GM19240 (cell line): ENCODE results near the gene CMIP.
A peak's percentile ranks its signal among the peaks of the same experiment; 100 is the strongest.
"Not testable (repeated sequence)": the region's sequence is repeated elsewhere in the genome, so short reads cannot be mapped to it uniquely, and the experiment has no call there.

Experiments
- DNase-seq: peaks from one replicate; pipeline ENCODE4 v3.0.0; 2011; ENCODE audit warnings: low spot score; ENCODE audit not compliant: insufficient read length

Gene CMIP

GRCh38 chr16:81421126-81421525 lies 23.5 kb upstream of the CMIP start:
- DNase-seq: no peak

- no peak for DNase-seq
These were observed 23.1 kb upstream of the CMIP start for GRCh38 chr16:81421536-81421935.

- not testable (repeated sequence) for DNase-seq
These were observed 22.5 kb upstream of the CMIP start for GRCh38 chr16:81422153-81422552.

- no peak for DNase-seq
These were observed 19.8 kb upstream of the CMIP start for GRCh38 chr16:81424771-81425170.

DNA sequence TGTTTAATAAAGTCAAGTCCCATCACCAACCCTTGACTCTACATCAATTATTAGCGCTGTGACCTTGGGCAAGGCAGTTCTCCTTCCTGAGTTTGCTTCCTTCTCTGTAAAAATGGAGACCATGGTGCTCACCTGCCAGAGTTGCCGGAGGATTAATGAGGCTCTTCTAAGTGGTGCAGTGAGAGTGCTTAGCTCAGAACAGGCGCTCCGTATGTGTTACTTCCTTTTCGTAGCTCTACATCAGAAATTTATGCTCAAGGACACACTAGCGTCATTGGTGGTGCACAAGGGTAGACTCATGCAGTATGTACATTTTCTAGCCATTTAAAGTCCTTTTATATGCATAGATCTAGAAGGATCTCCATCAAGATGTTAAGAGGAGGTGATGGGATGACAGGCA lies 17.4 kb upstream of the CMIP start:
- no peak for DNase-seq

DNA sequence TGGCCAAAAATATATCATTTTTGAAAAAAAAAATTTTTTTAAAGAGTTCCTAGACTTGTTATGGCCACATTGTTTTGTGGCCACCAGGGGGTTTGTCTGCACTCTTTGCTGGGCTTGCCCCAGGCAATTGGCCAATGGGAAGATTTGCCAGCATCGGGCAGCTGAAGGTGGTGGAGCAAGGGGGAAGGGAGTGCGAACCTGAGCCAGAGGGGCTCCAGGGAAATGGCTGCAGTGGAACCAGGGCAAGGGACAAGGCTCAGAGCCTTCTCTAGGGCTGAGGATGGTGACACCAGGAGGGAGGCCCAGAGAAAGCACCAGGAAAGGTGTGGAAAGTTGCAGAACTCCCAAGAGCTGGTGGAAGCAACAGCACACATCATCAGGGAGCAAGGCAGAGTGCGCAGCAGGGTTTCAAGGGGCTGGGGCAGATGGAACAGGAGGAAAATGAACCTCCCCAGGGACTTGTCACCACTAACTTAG lies 15.5 kb upstream of the CMIP start:
- no peak for DNase-seq

DNA sequence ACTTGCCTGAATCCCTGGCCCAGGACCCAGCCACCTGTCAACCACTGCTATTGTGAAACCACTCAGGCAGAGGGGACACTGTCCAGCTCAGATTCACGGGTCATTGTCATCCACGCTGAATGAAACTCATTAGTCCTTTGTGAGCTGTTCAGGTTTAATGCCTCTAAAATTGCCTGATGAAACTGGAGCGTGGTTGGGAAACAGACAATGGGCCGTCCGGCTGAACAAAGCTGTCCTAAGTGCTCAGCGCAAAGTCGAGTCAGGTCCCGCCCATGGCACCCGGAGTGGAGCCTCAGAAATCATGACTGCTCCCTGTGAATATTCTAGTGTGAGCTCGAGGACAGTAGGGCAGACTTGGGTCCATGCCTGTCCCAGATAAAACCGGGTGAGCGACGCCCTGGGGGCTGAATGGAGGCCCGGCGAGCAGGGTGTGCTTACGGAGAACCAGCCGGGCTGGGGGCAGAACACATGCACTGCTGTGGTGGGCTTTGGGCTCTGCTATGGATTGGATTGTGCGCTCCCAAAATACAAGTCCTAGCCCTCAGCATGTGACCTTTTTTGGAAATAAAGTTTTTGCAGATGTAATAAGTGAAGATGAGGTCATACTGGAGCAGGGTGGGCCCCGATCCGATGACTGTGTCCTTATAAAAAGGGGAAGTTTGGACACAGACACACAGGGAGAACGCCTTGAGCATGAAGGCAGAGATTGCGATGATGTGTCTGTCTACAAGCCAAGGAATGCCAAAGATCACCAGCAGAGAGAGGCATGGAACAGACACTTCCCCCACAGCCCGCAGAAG lies 12.9 kb upstream of the CMIP start:
- no peak for DNase-seq

DNA sequence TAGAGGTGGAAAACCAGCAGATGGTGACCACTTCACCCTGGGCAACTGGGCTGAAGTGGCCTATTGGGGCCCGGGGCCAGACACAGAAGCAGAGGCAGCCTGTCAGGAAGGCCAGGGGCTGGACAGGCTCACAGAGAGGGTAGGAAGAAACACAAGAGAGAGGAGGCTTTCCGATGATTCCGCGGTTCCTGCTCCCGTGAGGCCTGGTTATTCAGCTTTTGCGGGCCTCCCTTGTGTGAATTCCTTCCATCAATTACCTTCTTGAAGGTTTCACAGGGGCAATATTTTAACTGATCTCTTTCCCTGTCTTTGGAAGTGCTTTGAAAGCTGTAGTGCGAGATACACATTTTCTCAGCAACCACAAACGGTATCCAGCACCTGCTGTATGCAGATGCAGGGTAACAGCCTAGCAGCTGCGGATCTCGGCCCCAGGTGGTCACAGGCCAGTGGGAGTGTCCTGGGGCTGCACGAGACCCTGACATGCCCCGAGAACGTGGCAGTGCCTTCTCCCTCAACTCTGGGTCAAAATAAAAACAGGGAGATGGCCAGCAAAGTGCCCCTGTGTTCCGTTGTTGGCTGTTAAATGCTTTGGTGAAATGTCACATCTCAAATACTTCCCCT lies 11.6 kb upstream of the CMIP start:
- no peak for DNase-seq

DNA sequence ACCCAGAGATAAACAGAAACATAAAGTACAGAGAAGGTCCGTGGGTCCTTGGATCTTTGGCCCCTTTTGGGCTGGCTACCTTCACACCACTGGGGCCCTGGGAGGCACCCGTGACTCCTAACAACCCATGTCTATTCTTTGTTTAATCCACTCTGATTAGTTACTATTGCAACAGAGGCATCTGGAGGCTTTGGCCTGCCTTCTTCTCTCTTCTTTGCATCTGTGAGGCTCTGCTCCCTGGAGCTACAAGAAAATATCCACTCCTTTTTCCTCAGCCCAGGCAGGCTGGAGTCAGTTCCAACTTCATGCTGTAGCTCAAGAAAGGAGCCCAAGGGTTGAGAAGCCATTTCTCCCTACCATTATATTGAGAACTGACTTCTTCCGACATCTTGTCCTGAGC lies 9.5 kb upstream of the CMIP start:
- DNase-seq: no peak

DNA sequence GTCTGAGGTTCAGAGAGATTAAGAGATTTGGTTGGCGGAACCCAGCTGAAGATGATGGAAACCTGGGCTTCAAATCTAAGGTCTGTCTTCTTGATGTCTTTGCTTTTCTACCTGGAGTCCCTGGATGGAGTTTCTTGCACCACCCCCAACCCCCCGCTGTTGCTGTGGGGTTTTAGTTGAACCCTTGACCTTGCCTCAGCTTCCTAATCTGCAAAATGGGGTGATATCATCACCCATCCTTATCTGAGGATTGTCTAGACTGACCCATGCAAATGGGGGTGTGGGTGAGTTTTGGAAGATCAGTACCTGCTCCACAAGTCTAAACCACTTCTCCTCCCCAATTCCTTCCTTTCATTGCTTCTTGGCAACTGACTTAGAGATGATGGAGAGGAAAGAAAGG lies 9.0 kb upstream of the CMIP start:
- DNase-seq: no peak

DNA sequence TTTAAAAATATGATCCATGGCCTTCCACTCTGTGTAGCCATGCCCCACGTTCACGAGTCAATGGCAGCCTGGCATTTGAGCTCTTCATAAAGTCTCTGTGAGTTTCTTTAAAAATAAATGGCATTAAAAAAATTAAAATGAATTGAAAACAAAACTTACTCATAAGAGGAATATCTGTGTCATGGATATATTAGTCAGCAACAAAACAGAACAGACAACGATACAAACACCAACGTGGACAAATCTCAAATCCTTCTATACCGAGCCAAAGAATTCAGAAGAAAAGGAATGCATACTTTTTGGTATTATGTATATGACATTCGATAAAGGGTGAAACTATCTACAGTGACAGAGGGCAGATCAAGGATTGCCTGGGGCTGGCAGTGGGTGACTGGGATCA lies 8.2 kb upstream of the CMIP start:
- DNase-seq: no peak

DNA sequence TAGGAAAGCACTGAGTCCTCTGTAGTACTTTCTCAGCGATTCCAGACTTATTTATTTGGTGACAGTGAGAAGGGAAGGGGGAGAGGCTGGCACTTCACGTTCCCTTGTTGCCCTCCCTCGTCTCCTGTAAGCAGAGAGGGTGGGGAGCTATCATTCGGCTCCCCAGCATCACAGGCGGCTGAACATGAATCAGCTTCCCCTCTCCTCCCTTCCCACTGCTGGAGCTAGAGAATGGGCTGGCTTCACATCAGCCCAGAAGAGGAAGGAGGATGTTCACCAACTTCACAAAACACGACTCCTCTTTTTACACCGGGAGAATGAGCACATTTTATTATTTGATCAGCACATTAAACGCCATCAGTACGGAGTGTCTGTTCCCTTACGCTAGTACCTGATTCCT lies 6.7 kb upstream of the CMIP start:
- DNase-seq: no peak

DNA sequence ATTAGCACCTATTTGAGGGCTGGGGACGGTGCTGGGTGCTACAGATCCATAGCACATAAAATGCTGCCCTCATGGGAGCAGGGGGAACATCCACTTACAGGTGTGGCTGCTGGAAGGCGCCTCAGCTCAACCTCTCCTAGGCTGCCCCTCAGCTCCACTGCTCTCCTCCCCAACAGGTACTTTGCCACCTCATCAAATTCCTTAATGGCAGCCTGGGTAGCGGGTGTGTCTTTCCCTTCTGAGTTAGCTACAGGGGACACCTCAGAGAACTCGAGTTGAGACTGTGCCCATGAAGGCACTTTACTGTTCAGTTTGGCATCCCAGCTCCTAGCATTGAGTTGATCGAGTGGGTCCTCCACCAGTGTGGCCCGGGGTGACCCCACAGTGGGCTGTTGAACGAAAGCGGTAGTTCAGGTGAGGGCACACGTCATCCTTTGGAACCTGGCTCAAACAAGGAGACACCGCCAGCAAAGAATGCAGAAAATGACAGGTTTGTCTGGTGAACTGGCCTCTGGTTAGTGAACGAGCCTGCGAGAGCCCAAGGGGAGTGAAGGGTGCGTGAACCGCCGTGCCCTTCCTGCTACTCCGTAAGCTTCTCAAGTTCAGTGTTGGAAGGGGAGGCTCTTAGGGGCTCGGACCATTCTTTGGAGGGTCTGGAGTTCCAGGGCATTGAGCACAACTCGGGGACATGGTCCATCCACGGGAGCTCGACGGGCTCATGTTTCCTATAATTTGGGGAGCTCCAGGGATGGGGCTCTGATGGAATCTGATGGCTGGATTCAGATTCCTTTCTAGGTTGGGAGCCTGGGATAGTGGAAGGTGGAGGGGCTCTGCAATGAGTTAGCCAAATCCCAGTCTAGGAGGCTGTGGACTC lies 3.5 kb upstream of the CMIP start:
- no peak for DNase-seq

DNA sequence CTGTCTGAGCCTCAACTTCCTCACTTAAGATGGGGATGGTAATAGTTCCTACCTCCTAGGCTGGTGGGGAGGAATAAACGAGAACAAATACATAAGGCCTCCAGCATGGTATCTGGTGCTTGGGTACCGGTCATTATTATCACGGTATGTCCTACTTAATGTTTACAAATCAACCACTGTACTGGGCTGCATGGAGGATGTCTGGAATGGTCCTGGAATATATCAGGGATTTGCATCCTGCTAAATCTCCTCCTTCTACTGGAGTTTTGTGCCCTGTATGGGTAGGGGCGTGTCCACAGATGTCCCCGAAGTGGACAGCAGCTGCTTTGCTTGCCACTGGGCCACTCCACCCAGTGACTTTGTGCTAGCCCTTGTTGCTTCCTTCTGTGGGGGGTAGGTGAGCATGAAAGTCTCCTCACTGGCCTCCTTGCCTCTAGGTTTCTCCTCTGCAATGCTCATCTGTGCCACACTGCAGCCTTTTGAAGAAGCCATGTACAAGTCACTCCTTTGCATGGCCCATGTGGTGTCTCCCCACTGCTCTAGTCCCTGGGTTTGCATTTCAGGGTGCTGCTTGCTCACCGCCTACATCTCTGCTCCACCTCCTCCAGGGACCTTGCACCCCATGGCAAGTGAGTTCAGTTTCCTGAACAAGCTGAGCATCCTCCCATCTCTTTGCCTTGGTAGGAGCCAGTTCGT lies 2.2 kb upstream of the CMIP start:
- no peak for DNase-seq

DNA sequence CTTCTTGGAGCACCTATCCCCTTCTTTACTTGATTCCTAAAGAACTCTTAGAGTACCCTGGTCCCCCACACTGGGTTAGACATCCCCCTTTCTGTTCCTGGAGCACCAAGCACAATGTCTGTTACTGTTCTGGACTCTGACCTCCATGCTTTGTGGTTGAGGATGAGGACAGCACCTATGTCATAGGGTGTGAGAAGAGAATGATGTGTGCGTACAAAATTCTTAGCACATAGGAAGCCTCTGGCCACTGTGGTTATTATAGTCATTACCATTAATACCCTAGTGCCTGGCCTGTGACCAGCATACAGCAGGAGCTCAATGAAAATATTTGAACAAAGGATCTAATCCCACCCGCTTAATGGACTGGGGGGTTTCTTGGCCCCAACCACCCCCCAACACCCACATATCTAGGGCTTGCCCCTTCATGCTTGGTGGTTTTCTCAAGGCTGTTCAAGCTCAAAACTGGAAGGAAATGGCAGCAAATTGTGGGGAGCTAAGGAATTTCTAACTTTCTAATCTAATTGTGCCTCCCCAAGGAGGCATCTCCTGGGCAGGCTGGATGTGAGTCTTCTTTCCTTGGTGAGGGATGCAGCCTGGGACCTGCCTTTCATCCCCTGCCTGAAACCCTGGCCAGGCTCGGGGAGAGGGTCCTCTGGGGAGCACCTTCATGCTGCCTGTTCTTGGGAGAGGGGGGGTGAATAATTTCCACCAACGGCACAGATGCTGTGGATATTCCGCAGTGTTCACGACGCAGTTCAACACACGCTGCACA lies 1.5 kb upstream of the CMIP start:
- DNase-seq: no peak

DNA sequence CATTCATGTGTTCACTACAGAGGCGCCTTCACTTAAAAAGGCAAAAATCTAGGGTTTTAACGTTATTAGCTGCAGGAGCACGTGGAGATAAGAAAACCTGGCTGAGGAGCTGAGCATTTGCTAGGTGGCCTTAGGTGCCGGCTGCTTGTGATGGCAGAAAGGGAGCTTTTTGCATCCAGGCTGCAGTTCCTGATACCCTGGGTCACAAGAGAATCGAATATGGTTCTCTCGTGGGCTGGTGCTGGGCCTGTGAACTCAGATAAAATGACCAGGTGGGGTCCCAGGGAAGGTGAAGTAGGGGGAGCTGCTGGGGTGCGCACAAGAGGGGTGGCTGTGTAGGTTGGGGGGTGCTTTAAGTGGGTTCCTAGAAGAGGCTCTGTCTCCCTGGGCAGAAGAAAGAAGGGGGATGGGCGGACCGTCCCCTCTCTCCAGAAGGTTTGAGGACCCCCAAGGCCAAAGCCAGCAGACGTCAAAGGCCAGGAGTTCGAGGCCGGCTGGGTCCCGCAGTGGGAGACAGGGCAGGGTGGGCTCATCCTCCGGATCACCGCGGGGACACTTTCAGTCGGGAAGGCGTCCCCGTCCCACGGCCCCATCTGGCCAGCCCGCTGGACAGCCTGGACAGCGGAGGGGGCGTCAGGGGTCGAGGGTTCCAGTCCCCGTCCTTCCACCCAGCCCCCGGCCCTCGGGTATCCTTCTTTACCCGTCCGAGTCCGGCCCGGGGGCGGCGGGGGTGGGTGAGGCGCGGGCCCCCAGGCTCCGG lies 740 bp upstream of the CMIP start:
- DNase-seq: no peak

- DNase-seq: peak; percentile 48
These were observed 744 bp downstream of the CMIP start for GRCh38 chr16:81445143-81445961.

DNA sequence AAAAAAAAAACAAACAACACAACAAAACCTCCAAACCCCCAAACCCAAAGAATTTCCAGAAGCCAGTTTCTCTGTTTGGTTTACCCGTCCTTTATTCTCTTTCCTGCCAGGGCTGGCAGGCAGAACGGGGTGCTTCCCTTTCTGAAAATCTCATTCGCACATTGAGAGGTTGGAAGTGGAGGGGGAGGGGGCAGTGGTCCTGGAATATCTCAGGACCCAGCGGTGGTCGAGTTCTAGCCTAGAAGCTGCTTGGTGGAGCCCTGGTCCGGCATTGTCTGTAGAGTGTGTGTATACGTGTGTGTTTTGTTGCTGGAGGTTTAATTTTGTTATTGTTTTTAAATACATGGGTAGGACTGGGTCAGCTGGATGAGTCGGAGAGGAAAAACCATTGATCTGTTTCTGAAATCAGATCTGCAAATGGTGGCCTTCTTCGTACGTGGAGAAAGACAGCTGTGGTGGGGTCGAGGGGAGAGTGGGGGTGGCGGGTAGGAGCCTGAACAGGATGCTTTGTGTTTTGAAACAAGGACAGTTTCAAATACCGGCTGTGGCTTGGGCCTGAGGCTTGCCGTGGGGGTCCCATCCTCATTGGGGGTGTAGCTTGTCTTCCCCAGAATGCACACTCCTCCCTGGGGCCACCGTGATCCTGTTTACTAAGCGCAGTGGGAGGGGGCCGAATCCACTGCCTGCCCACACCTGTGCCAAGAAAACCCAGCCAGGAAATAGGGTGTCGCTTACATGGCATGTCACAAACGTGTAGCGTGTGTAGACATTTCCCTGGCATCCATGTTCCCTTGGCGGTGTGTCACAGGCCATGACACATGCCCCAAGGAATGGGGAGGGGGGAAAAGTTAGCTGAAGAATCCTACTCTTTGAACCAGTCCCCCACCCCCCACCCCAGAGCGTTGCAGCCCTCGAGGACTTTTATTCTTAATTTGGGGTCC lies 1.6 kb downstream of the CMIP start:
- no peak for DNase-seq
